ENCODE measurements around the gene R3HCC1L. TPM values are rescaled to one million over a fixed set of nuclear protein-coding genes. Genes with fewer than 3 reads are reported as not detected.

Gene R3HCC1L
- total and polyA plus RNA-seq, 12 donors, result 6.5 to 24.3 (median 10.1) TPM

GRCh38 chr10:98249134-98249533 is 114.7 kb downstream of the R3HCC1L start:
- Histone ChIP-seq H3K4me3 (no peak overlapping the region), H3K36me3 (replicated peaks in 1 of 2) (peaks cover 0 to 30% of the 10 kb centered on the region in 2 donors), H3K27ac (no peak overlapping the region), H3K4me1 (replicated peaks in 1 of 2) (no peaks in the 10 kb centered on the region), H3K9me3 (replicated peaks in 1 of 3) (no peaks in the 10 kb centered on the region), H3K27me3 (no peaks in the 10 kb centered on the region)
- WGBS, 4 donors, result 88 to 93% (median 91%) methylated on average over 3 of the region's 3 CpGs
- TF ChIP-seq CTCF (IDR thresholded peaks at IDR 0.05) (no peak), POLR2A (IDR thresholded peaks at IDR 0.05) (no peak)
- DNase-seq, result no peak
- intact Hi-C loops (cut with DNase I), result no loop called here

GRCh38 chr10:98251399-98251798 is 116.9 kb downstream of the R3HCC1L start:
- intact Hi-C loops (cut with DNase I), result no loop called here
- WGBS, 4 donors, result 86 to 95% (median 87%) methylated on average over 8 of the region's 8 CpGs

GRCh38 chr10:98252464-98252863 is 118.0 kb downstream of the R3HCC1L start:
- H3K9me3 ChIP-seq (replicated peaks in 1 of 3), result no peaks in the 10 kb centered on the region
- H3K4me3 ChIP-seq, result no peak overlapping the region
- H3K27me3 ChIP-seq, result no peaks in the 10 kb centered on the region
- H3K27ac ChIP-seq, result no peak overlapping the region
- intact Hi-C loops (cut with DNase I), result no loop called here
- 86 to 97% (median 95%) methylated on average over 5 to 7 of the region's 7 CpGs for WGBS, 4 donors
- DNase-seq, result no peak
- H3K4me1 ChIP-seq (replicated peaks in 1 of 2), result no peaks in the 10 kb centered on the region
- H3K36me3 ChIP-seq (replicated peaks in 1 of 2), result peaks cover 0 to 26% of the 10 kb centered on the region in 2 donors
- no peak for TF ChIP-seq CTCF (IDR thresholded peaks at IDR 0.05)
- no peak for TF ChIP-seq POLR2A (IDR thresholded peaks at IDR 0.05)

More at GRCh38 chr10:98251399-98251798, 116.9 kb downstream of the R3HCC1L start:
- H3K4me1 ChIP-seq (replicated peaks in 1 of 2), result no peaks in the 10 kb centered on the region
- no peak for TF ChIP-seq POLR2A (IDR thresholded peaks at IDR 0.05)
- no peak for TF ChIP-seq CTCF (IDR thresholded peaks at IDR 0.05)
- no peak for DNase-seq
- no peaks in the 10 kb centered on the region for H3K27me3 ChIP-seq
- peaks cover 0 to 26% of the 10 kb centered on the region in 2 donors for H3K36me3 ChIP-seq (replicated peaks in 1 of 2)
- no peaks in the 10 kb centered on the region for H3K9me3 ChIP-seq (replicated peaks in 1 of 3)
- no peak overlapping the region for H3K27ac ChIP-seq
- no peak overlapping the region for H3K4me3 ChIP-seq

- DNase-seq, result no peak
- intact Hi-C loops (cut with DNase I), result no loop called here
- TF ChIP-seq CTCF (IDR thresholded peaks at IDR 0.05) (no peak), POLR2A (IDR thresholded peaks at IDR 0.05) (no peak)
- H3K36me3 ChIP-seq (replicated peaks in 1 of 2), result peaks cover 0 to 16% of the 10 kb centered on the region in 2 donors
- 90 to 95% (median 93%) methylated on average over 8 to 17 of the region's 17 CpGs for WGBS, 4 donors
- no peak overlapping the region for H3K27ac ChIP-seq
- no peaks in the 10 kb centered on the region for H3K4me1 ChIP-seq (replicated peaks in 1 of 2)
- H3K27me3 ChIP-seq, result no peaks in the 10 kb centered on the region
- H3K4me3 ChIP-seq, result no peak overlapping the region
- H3K9me3 ChIP-seq (replicated peaks in 1 of 3), result no peaks in the 10 kb centered on the region
Observed at GRCh38 chr10:98253499-98253898, 119.0 kb downstream of the R3HCC1L start.
